Measurements from ENCODE around the gene DPP6. TPM values are rescaled to one million over a fixed set of nuclear protein-coding genes. Genes with fewer than 3 reads are reported as not detected.

DPP6 gene
- total and polyA plus RNA-seq, 9 donors: 0.22 to 3.9 (median 1.3) TPM; not detected in 1

GRCh38 chr7:154877031-154877430 lies 824.8 kb downstream of the DPP6 start:
- H3K4me1 ChIP-seq (ENCODE audit: insufficient read depth): no peaks in the 10 kb centered on the region
- H3K36me3 ChIP-seq: no peaks in the 10 kb centered on the region
- no peak for TF ChIP-seq POLR2A (IDR thresholded peaks at IDR 0.05)
- TF ChIP-seq EP300 (IDR thresholded peaks at IDR 0.05): no peak
- no peak for TF ChIP-seq CTCF (IDR thresholded peaks at IDR 0.05)
- WGBS, 3 donors: 80 to 86% (median 84%) methylated on average over 9 of the region's 9 CpGs
- no peak for DNase-seq
- H3K27me3 ChIP-seq: no peaks in the 10 kb centered on the region
- no peaks in the 10 kb centered on the region for H3K9me3 ChIP-seq
- no peak overlapping the region for H3K27ac ChIP-seq
- H3K4me3 ChIP-seq: no peak overlapping the region
- intact Hi-C loops (cut with DNase I): no loop called here

- intact Hi-C loops (cut with DNase I): no loop called here
- Histone ChIP-seq H3K36me3 (no peaks in the 10 kb centered on the region), H3K27ac (no peak overlapping the region), H3K4me3 (no peak overlapping the region), H3K9me3 (no peaks in the 10 kb centered on the region), H3K4me1 (ENCODE audit: insufficient read depth) (no peaks in the 10 kb centered on the region), H3K27me3 (no peaks in the 10 kb centered on the region)
- DNase-seq: no peak
- TF ChIP-seq CTCF (IDR thresholded peaks at IDR 0.05) (no peak), EP300 (IDR thresholded peaks at IDR 0.05) (no peak), POLR2A (IDR thresholded peaks at IDR 0.05) (no peak)
- 34 to 43% (median 34%) methylated on average over 11 of the region's 11 CpGs for WGBS, 3 donors
Observed at GRCh38 chr7:154879629-154880028, 827.4 kb downstream of the DPP6 start.

GRCh38 chr7:154880513-154880912 lies 828.3 kb downstream of the DPP6 start:
- Histone ChIP-seq H3K27me3 (no peaks in the 10 kb centered on the region), H3K4me1 (ENCODE audit: insufficient read depth) (no peaks in the 10 kb centered on the region), H3K27ac (no peak overlapping the region), H3K36me3 (no peaks in the 10 kb centered on the region), H3K9me3 (no peaks in the 10 kb centered on the region), H3K4me3 (no peak overlapping the region)
- intact Hi-C loops (cut with DNase I): no loop called here
- WGBS, 3 donors: 61 to 70% (median 63%) methylated on average over 8 to 9 of the region's 9 CpGs
- TF ChIP-seq POLR2A (IDR thresholded peaks at IDR 0.05) (no peak), EP300 (IDR thresholded peaks at IDR 0.05) (no peak), CTCF (IDR thresholded peaks at IDR 0.05) (no peak)
- DNase-seq: no peak

- Histone ChIP-seq H3K27me3 (no peaks in the 10 kb centered on the region), H3K27ac (no peak overlapping the region), H3K4me1 (ENCODE audit: insufficient read depth) (no peaks in the 10 kb centered on the region), H3K36me3 (no peaks in the 10 kb centered on the region), H3K4me3 (no peak overlapping the region), H3K9me3 (no peaks in the 10 kb centered on the region)
- intact Hi-C loops (cut with DNase I): no loop called here
- WGBS, 3 donors: 13 to 29% (median 26%) methylated on average over 9 of the region's 9 CpGs
- no peak for DNase-seq
- TF ChIP-seq CTCF (IDR thresholded peaks at IDR 0.05) (no peak), POLR2A (IDR thresholded peaks at IDR 0.05) (no peak), EP300 (IDR thresholded peaks at IDR 0.05) (no peak)
Observed at GRCh38 chr7:154881026-154881425, 828.8 kb downstream of the DPP6 start.

- no peak overlapping the region for H3K4me3 ChIP-seq
- no peak overlapping the region for H3K27ac ChIP-seq
- intact Hi-C loops (cut with DNase I): no loop called here
- H3K4me1 ChIP-seq (ENCODE audit: insufficient read depth): no peaks in the 10 kb centered on the region
- no peak for DNase-seq
- H3K36me3 ChIP-seq: no peaks in the 10 kb centered on the region
- H3K9me3 ChIP-seq: no peaks in the 10 kb centered on the region
- 68 to 86% (median 76%) methylated on average over 9 to 11 of the region's 11 CpGs for WGBS, 3 donors
- no peaks in the 10 kb centered on the region for H3K27me3 ChIP-seq
- TF ChIP-seq POLR2A (IDR thresholded peaks at IDR 0.05) (no peak), CTCF (IDR thresholded peaks at IDR 0.05) (no peak), EP300 (IDR thresholded peaks at IDR 0.05) (no peak)
Observed at GRCh38 chr7:154881526-154881925, 829.3 kb downstream of the DPP6 start.

Data from ovary (tissue), 9 donors.